Measurements from ENCODE around the gene TRIM15. TPM values are rescaled to one million over a fixed set of nuclear protein-coding genes. Genes with fewer than 3 reads are reported as not detected.

TRIM15 gene
- total and polyA plus RNA-seq, 2 of the 4 experiments (the other 2 are of a cell fraction) = not detected

GRCh38 chr6:30136570-30137286 lies 26.6 kb upstream of the TRIM15 start:
- intact Hi-C loops (cut with micrococcal nuclease) = no loop called here
- dilution Hi-C loops (cut with HindIII; ENCODE audit: low sequenced_read_pairs, unreplicated experiment) = no loop called here

More at GRCh38 chr6:30136570-30137286, 26.6 kb upstream of the TRIM15 start:
- no peaks in the 10 kb centered on the region for H3K79me1 ChIP-seq (ENCODE audit: low read depth in 1 of 2, low read length in 2 of 2)
- H4K20me1 ChIP-seq (ENCODE audit: insufficient read depth, low read length) = no peaks in the 10 kb centered on the region
- H3K23ac ChIP-seq (ENCODE audit: low read depth, low read length) = no peak overlapping the region
- no peak overlapping the region for H4K91ac ChIP-seq (ENCODE audit: insufficient read depth, low read depth, low read length)
- H2AFZ ChIP-seq (replicated peaks; ENCODE audit: low read length, poor library complexity) = no peak overlapping the region
- no peaks in the 10 kb centered on the region for H3K36me3 ChIP-seq (ENCODE audit: control insufficient read depth, insufficient read depth, low read length)
- no peak overlapping the region for H3K27ac ChIP-seq (ENCODE audit: insufficient read depth, low read length)
- H3K9ac ChIP-seq (ENCODE audit: low read depth, low read length) = no peak overlapping the region
- no peaks in the 10 kb centered on the region for H3K9me3 ChIP-seq (ENCODE audit: control insufficient read depth, insufficient read depth, low read length)
- H3K9me1 ChIP-seq (ENCODE audit: insufficient read depth, low read length) = no peaks in the 10 kb centered on the region
- TF ChIP-seq MAZ (IDR thresholded peaks at IDR 0.05; ENCODE audit: borderline replicate concordance, low read depth, low read length) = no peak
- no peak for TF ChIP-seq BHLHE40 (IDR thresholded peaks at IDR 0.05; ENCODE audit: low read depth, low read length)
- TF ChIP-seq ELK1 (IDR thresholded peaks at IDR 0.05; ENCODE audit: borderline replicate concordance, low read depth, low read length) = no peak
- TF ChIP-seq RAD21 (IDR thresholded peaks at IDR 0.05; ENCODE audit: low read length) = no peak
- no peak for TF ChIP-seq NFE2L2 (IDR thresholded peaks at IDR 0.05; ENCODE audit: low read depth, low read length)
- TF ChIP-seq POLR2A (IDR thresholded peaks at IDR 0.05; ENCODE audit: low read depth, low read length) = no peak
- TF ChIP-seq CTCF (conservative IDR thresholded peaks at IDR 0.05; ENCODE audit: low read depth, low read length) = no peak
- TF ChIP-seq RCOR1 (IDR thresholded peaks at IDR 0.05; ENCODE audit: insufficient replicate concordance, low read length) = no peak
- no peak for TF ChIP-seq FOS (IDR thresholded peaks at IDR 0.05; ENCODE audit: low read depth, low read length)
- TF ChIP-seq RFX5 (IDR thresholded peaks at IDR 0.05; ENCODE audit: low read depth, low read length) = no peak
- no peak for TF ChIP-seq USF2 (IDR thresholded peaks at IDR 0.05; ENCODE audit: low read depth, low read length)
- TF ChIP-seq CHD1 (IDR thresholded peaks at IDR 0.05; ENCODE audit: low read depth, low read length) = no peak
- no peak for TF ChIP-seq SMC3 (IDR thresholded peaks at IDR 0.05; ENCODE audit: low read depth, low read length)
- no peak for TF ChIP-seq MAFK (IDR thresholded peaks at IDR 0.05; ENCODE audit: low read depth, low read length)
- no TSS peak for BruUV-seq (replicated peaks)
- H4K5ac ChIP-seq (ENCODE audit: low read depth, low read length) = no peak overlapping the region
- no peaks in the 10 kb centered on the region for H3K4me1 ChIP-seq (ENCODE audit: control insufficient read depth, insufficient read depth, low read length)
- no peak overlapping the region for H2BK15ac ChIP-seq (ENCODE audit: low read depth, low read length)
- ChIA-PET CTCF (no interaction called here), POLR2A (ENCODE audit: unreplicated experiment) (no interaction called here)
- no peak overlapping the region for H3K18ac ChIP-seq (ENCODE audit: low read depth, low read length)
- H3K4me3 ChIP-seq (ENCODE audit: insufficient read depth, low read depth, low read length) = no peak overlapping the region
- no peak overlapping the region for H3K4ac ChIP-seq (ENCODE audit: low read depth, low read length)
- no peak overlapping the region for H4K8ac ChIP-seq (ENCODE audit: low read depth in 2 of 2, low read length in 2 of 2)
- DNase-seq = no peak
- H2BK120ac ChIP-seq (ENCODE audit: low read depth, low read length) = no peak overlapping the region
- H3K56ac ChIP-seq (ENCODE audit: extremely low read depth, insufficient read depth, low read length) = no peak overlapping the region
- H2AK9ac ChIP-seq (replicated peaks; ENCODE audit: low read depth, low read length, poor library complexity) = no peak overlapping the region
- 41% methylated on average over 2 of the region's 11 CpGs; no CpG with 5 or more reads in 1 of the 2 experiments for WGBS, 2 experiments (ENCODE audit: extremely low coverage in 2 of 2, insufficient read length in 1 of 2)
- no peak overlapping the region for H2BK20ac ChIP-seq (ENCODE audit: low read depth, low read length)
- no peak overlapping the region for H3K14ac ChIP-seq (replicated peaks; ENCODE audit: low read depth, low read length)
- in situ Hi-C loops (cut with MboI; ENCODE audit: low sequenced_read_pairs) = loop anchor here (10.0 kb wide), 1 partner anchor 292 kb away; no protein-coding TSS in a partner anchor
- H3K4me2 ChIP-seq (ENCODE audit: low read depth, low read length) = no peak overlapping the region
- H2BK5ac ChIP-seq (ENCODE audit: low read depth, low read length, poor library complexity, severe bottlenecking) = no peak overlapping the region
- ATAC-seq (ENCODE audit: low read depth) = no peak
- no peak overlapping the region for H2AK5ac ChIP-seq (ENCODE audit: low read depth, low read length)
- peaks cover 24% of the 10 kb centered on the region for H3K27me3 ChIP-seq (ENCODE audit: control insufficient read depth, insufficient read depth, low read length)
